DND-41 (cell line): ENCODE data around the gene CCR7.

Experiments used
- EZH2 ChIP-seq: IDR thresholded peaks from 3 replicates; pipeline ENCODE4 v1.6.1; 2012; ENCODE audit warnings: borderline replicate concordance, low read depth, mild to moderate bottlenecking, moderate library complexity, low read length, inconsistent platforms; ENCODE audit not compliant: severe bottlenecking
- TF ChIP-seq, protein P1 (sequence below): IDR thresholded peaks from 2 replicates; pipeline ENCODE4 v1.5.1; 2012; ENCODE audit warnings: borderline replicate concordance, low read length, moderate library complexity, mild to moderate bottlenecking; ENCODE audit not compliant: poor library complexity, severe bottlenecking; ENCODE audit errors: extremely low read depth

GRCh38 chr17:40562838-40563219 is 2.4 kb downstream of the CCR7 start:
- TF ChIP-seq EZH2 = no peak
- TF ChIP-seq, protein P1, sequence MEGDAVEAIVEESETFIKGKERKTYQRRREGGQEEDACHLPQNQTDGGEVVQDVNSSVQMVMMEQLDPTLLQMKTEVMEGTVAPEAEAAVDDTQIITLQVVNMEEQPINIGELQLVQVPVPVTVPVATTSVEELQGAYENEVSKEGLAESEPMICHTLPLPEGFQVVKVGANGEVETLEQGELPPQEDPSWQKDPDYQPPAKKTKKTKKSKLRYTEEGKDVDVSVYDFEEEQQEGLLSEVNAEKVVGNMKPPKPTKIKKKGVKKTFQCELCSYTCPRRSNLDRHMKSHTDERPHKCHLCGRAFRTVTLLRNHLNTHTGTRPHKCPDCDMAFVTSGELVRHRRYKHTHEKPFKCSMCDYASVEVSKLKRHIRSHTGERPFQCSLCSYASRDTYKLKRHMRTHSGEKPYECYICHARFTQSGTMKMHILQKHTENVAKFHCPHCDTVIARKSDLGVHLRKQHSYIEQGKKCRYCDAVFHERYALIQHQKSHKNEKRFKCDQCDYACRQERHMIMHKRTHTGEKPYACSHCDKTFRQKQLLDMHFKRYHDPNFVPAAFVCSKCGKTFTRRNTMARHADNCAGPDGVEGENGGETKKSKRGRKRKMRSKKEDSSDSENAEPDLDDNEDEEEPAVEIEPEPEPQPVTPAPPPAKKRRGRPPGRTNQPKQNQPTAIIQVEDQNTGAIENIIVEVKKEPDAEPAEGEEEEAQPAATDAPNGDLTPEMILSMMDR = no peak
